ENCODE data around the gene SMPDL3A.

DNA sequence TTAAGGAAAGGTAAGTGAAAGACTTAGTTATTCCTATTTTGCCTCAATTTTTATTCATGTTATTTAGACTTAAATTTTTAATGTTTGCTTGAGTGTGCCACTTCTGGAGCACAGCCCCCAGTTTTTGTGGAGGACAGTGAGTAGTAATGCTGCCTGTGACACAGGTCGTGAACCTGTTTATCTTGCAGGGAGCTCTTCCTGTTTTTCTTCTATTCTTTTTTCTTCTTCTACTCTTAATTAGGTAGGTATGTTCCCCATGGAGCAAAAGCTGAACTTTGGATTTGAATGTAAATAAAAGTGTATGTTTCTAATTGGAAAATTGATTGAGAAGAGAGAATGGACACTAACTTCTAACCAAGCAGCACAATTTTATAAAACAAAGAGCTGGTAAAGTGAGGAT is 12.3 kb downstream of the SMPDL3A start:
- TF ChIP-seq, protein P1, sequence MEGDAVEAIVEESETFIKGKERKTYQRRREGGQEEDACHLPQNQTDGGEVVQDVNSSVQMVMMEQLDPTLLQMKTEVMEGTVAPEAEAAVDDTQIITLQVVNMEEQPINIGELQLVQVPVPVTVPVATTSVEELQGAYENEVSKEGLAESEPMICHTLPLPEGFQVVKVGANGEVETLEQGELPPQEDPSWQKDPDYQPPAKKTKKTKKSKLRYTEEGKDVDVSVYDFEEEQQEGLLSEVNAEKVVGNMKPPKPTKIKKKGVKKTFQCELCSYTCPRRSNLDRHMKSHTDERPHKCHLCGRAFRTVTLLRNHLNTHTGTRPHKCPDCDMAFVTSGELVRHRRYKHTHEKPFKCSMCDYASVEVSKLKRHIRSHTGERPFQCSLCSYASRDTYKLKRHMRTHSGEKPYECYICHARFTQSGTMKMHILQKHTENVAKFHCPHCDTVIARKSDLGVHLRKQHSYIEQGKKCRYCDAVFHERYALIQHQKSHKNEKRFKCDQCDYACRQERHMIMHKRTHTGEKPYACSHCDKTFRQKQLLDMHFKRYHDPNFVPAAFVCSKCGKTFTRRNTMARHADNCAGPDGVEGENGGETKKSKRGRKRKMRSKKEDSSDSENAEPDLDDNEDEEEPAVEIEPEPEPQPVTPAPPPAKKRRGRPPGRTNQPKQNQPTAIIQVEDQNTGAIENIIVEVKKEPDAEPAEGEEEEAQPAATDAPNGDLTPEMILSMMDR (IDR thresholded peaks at IDR 0.05): no peak
- no peak for TF ChIP-seq POLR2A (IDR thresholded peaks at IDR 0.05)
